DMS53 treated with DMSO at 0.1 percent for 48 hours (cell line): ENCODE measurements around the gene ENAH.
A peak's percentile ranks its signal among the peaks of the same experiment; 100 is the strongest.

Experiments
- DNase-seq: peaks from one replicate; lab custom pipeline; 2025; ENCODE audit not compliant: unreplicated experiment; lab: John Stamatoyannopoulos, UW

Gene ENAH

DNA sequence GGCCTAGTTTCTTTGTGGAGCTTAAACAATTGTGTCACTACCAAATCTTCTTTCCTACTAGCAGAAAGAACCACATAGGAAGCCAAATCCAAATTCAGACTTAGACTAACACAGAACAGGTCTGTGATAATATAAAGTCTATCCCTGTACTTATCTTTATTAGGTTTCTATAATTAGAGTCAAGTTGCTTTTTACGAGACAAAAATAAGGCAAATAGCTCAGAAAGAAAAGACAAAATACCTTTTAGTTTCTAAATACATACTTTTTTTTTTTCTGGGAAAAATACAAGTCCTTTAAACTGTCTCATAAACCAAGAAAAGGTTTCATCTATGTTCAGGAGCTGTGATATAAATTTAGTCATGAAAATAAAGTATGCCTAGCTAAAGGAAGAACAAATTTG, 146.2 kb downstream of the ENAH start:
- DNase-seq, result no peak

DNA sequence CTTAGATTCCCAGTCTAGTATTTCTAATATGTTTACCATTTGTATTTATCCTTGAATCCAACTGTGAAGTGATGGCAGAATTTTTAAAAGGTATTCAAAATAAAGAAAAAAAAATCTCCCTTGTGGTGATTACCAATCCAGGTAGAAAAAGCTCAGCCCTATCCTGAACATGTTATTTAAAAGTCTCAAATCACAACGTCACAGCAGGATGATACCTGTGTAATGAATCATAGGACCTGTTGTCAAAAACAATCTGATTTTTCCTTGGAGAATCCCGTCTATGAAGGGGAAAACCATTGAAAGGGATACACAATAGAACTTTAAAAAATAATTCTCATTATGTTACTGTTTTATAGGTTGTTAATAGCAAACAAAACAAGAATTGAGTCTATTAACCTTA, 148.1 kb downstream of the ENAH start:
- DNase-seq, result no peak

DNA sequence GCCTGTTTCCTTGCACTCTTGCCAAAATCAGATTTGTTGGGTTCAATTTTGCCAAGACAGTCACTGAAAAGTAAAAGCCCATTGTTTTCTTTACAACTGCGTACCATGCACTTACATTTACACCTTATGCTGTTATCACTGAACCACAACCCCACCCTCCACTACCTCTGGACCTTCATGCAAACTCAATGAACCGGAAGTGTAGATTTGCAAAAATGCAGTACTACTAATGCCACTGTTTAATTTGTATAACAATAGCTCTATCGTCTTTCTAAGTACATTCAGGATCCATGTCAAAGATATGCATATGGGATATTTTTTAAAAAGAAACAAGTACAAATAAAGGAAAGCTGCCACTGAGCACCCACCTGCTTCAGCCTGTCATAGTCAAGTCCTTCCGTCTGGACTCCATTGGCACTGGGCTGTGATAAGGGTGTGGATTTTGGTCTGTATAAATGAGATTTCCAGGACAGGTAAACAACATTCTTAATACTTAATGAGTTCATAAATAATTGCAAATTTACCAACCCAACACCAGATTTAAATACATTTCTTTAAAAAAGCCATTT, 152.2 kb downstream of the ENAH start:
- DNase-seq, result no peak

DNA sequence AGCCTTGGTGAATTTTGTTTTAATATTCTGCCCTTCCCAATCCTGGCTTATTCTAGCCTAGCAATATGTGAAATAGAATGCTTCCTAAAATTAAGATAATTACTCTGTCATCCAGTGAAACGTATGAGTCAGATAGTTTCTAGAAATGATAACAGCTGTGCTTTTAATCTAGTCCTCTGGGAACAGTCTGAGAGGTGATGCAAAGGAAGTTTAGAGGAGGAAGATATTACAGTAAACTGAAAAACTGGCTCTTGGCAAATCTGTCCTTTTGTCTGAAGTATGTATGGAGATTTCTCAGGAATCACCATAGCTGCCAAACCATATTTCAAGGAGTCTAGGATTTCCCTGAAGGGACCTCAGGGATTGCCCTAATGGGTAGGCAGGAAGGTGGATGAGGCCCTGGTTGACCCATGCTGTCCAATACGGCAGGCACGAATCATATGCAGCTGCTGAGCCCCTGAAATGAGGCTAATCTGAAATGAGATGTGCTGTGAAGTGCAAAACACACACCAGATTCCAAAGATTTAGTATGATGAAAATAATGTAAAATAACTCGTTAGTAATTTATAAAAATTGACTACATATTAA, 154.3 kb downstream of the ENAH start:
- DNase-seq, result no peak

DNA sequence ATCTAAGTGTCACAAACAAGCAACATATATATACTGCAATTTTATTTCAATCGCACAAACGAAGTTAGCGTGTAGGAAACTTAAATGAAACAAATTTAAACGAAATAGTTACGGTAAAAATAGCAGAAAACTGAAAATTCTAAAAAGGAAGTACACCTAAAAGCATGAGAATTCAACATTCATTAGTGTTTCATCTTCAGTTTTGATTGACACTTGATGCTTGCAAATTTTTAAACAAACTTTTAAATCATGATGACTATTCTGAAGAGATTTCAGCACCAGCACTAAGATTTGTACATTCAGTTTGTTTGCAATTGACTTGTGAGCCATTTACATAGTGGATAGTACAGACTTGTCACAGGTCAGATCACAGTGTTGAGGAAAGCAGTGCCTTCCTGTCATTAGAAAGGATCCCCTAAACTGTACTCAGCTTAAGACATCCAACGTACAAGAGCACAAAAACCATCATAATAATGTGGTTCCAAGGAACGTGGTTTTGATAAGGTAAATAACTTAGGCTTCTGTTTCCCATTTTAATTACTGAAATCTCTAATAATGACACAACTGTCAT, 158.0 kb downstream of the ENAH start:
- DNase-seq, result no peak

DNA sequence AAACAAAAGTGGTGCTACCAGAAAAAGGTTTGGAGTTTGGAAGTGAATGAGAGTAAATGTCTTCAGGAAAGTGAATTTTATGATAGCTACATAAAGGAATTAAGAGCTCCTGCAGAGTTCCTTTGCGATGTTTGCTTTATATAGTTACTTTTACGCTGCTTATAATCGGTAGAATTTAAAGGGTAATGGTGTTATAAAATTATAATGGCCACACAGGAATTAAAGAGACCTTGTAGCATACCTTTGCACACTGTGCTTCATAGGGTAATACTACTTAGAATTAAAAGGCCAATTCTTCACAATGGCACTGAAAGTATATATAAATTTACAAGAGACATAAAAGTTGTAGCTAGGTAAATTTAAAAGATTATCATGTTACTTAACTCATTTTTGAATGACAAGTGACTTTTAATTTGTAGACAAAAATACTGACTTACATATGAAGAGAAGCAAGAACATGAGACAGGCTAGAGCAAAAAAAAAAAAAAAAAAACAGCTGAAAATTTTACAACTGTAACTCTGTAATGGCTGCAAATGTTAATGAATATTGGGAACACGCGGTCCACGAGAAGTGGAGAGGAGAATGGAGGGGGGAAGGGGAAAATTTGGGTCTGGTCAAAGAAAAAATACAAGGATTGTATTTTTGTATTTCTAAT, 159.2 kb downstream of the ENAH start:
- no peak for DNase-seq

DNA sequence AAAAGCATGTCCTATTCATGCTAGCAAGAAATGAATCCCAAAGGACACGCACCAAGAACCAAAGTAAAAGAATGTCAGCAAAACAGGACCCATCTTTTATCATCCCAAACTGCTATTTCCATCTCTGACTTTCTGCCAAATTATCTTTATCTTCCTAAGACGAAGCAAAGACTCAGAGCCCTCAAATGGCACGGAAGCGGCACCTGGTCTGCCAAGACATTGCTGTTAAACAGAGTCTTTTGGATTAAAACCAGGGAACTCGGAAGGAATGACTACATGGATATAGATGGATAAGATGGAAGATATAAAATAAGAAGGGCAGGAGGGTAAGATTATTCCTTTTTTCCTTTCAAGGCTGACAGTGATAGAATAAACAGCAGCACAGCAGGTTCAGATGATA, 164.2 kb downstream of the ENAH start:
- DNase-seq, result no peak

DNA sequence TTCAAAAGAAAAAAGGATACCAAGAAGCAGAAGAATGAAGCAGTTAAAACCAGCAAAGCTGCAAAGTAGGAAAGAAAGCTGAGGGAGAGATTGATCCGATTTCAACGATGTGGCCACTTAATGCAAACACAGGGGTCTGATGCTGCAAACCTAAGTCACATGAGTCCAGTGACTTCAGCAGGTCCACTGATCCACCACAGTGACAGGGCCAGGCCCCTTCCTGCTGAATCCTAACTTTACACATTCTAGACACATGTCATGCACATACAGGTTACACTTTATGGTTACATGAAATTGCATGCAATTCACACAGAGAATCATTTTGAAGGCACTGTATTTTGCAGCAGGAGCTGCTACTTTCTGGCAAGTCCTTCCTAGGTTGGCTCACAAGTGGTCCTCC, 166.1 kb downstream of the ENAH start:
- no peak for DNase-seq

DNA sequence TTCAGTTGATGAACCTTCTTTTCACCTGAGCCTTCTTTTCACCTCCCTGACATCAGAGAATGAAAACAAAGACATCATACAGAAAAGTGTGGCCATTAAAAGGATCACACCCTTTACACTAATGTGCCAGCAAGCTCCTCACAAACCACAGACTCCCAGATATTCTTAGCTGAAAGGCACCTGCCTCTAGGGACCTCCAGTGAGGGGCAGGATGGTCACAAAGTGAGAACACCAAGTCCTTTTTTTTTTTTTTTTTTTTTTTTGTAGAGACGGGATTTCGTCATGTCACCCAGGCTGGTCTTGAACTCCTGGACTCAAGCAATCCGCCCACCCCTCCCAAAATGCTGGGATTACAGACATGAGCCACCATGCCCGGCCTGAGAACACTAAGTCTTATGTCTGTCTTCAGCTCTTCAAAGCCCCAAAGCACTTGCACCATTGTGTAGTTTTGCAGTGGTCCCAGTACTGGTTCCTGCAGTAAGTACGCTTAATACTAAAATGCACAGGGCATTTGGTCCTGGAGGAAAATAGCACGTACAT, 166.9 kb downstream of the ENAH start:
- DNase-seq, result no peak

DNA sequence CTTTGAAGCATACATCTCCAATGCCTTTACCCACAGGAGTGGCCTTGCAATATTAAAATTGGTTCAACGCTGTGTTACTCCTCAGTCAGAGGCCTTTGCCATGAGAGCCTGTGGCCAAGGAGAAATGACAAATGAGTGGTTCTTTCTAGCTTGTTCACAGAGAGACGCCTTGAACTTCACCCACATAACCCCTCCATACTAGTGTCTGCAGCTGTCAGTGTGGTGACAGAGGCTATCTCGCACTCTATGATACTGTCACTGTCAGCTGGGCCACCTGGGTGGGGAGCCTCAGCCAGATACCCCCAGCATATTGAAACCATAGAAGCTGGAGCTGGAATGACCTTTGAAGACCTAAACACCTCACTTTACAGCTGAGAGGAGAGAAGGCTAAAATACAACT, 167.7 kb downstream of the ENAH start:
- DNase-seq, result no peak

DNA sequence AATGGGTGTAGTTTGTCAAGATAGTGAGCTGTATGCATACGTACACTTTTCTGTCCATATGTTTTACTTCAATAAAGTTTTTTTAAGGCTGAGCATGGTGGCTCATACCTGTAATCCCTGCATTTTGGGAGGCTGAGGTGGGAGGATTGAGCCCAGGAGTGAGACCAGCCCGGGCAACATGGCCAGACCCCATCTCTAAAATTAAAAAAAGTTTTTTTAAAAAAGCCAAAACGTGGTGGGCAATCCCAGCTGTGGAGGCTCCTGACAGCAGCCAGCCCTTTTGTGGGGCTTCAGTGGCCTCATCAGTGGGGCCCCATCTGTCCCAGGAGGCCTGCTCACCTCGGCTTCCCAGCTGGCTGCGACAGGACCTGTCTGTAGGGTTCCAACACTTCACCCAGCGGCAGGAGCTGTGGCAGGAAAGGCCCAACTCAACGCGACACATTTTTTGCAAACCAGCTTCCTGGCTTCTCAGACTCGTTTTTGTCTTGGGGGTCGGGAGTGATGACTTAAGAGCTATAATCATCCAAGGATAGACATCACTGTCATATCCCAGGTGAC, 168.2 kb downstream of the ENAH start:
- DNase-seq, result no peak

DNA sequence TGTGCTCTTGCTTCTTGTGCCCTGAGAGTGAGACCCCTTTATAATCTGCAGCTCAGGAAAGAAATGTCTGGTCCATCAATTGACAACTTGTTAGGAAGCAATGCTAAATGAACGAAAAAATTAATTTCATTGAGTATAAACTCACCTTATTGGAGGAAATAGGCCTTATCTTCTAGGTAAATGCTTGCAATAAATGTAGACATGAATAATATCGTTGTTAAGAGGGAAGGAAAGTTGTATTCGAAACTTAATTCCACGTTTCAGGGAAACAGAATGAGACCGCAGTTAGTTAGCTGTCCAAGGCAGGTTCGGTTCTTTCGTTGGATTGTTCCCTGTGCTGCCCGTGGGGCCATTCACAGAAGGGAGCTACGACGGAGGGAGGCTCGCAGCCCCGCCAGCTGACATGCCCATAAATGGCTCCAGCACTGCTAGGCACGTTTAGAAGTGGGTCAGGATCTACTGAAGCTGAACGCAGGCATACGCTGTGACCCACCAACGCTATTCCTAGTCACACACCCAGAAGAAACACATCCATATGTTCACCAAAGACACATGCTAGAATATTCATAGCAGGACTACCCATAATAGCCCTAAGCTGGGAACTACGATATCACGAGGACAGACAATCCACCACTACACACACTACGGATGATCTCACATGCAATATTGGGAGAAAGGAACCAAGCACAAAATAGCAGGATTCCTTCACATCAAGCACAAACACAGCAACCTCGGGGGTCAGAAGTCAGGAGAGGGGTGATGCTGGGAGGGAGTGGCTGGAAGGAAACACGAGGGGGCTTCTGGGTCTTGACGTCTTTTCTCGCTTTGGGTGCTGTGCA, 168.9 kb downstream of the ENAH start:
- no peak for DNase-seq

DNA sequence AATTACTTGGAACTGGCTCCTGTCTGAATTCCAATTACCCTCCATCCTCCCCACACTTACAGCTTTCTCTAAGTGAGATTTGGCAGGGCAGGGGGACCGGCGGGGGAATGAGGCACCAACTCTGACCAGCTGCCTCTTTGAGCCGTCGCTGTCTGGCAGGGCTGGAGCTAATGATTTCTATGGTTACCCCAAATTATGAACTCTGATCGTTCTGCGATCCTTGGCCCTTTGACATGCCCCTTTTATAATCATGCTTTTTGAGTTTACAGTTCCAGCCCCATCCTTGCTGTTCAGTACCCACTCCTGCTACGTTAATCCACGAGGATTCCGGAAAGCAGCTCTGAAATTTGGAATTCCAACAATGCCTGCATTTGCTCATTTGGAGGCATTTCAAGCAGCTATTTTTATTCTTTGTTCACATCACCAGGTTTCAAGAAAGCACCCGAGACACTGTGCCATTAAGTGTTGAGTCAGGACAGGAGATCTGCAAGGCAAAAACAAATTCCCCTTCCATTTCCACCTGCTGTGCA, 170.4 kb downstream of the ENAH start:
- no peak for DNase-seq

DNA sequence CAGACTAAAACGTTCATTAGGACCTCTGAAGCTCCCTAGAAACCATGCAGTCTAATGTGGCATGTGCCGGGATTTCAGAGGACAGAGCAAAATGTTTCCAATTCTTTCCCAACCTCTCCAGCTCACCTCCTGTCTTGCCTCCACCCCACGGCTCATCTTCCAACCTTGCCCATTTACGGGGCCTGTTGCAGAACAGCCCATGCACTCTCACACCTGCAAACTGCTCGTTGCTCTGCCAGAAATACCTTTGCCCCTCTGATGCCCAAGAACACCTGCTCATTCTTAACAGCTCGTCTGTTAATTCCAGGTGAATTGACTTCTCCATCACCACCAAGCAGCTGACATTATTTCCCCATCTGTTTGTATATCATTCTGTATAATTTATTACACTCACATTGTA, 171.2 kb downstream of the ENAH start:
- DNase-seq, result peak; percentile 44

DNA sequence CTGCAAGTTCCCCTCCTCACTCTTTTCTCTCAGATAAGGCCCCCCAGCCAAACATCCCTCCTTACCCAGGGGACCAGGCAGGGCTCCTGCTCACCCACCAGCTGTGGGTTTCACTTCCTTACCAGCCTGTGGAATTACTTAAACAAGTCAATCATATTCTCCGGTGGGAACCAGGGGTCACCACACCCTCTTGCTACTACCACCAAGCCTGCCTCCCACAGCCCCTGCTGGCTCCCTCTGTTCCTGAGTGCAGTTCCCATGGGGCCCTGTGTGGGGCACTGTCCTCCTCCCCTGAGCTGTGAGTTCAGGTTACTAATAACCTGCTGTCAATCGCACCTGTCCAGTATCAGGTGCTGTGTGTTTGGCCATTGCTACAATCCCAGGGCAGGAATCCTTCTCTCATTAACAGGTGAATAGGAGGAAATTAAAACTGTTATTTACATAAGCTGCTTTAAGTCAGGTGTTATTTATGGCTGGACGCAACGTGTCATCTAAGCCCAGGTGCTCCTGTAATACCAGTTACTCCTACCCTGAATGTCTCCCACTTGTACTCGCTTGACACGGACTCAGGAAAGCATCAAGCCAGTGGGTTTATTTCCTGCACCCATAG, 172.0 kb downstream of the ENAH start:
- DNase-seq, result peak; percentile 88

DNA sequence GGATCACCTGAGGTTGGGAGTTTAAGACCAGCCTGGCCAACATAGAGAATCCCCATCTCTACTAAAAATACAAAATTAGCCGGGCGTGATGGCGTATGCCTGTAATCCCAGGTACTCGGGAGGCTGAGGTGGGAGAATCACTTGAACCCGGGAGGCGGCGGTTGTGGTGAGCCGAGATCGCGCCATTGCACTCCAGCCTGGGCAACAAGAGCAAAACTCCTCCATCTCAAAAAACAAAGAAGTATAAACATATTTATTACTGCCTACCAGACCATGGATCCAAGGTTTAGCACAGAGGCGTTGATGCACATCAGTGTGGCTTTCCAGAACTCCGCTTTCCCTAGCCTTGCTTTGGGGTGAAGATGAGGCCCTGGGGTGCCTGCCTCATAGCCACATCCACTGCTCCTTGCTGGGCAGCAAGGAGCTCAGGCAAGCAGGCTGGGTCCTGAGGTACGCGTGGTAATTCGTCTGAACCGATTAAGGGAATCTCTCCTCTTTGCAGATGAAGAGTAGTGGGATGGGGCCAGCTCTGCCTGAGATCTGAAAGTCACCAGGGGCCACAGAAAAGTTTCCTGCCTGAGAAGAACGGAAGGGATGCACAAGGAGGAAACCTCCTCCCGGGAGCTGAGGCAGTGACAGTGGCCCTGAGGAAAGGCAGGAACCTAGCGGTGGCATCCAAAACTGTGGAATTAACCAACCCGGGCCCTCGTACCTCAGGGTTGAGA, 172.8 kb downstream of the ENAH start:
- DNase-seq, result no peak

DNA sequence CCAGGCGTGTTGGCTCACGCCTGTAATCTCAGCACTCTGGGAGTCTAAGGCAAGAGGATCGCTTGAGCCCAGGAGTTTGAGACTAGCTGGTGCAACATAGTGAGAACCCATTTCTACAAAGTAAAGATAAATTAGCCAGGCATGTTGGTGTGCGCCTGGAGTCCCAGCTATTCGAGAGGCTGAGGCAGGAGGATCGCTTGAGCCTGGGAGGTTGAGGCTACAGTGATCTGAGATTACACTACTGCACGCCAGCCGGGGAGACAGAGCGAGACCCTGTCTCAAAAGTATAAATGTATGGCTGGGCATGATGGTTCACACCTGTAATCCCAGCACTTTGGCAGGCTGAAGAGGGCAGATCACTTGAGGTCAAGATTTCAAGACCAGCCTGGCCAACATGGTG, 173.6 kb downstream of the ENAH start:
- no peak for DNase-seq

DNA sequence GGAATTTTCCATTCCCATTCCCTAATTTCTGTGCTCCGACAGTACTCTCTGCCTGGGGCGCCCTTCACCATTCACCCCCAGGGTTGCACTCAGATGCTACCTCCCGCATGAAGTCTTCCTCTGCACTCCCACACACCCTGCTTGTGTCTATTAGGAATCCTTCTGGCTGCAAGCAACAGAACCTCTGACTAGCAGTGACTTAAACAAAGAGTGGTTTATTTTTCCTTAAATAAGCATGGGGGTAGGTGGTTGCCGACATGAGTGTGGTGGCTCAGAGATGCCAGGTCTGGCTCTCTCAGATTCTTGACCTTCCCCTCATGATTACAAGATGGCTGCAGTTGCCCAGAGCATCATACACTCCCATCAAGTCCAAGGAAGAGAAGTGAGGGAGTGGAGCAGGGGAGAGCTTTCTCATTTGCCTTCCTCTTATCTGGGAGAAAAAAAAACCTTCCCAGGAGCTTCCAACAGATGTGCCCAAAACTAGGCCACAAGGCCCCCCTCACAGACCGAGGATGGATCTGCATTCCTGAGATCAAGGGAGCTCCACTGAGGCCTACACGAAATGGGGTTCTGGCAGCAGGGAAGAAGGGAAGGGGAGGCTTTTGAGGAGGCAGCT, 175.5 kb downstream of the ENAH start:
- no peak for DNase-seq

DNA sequence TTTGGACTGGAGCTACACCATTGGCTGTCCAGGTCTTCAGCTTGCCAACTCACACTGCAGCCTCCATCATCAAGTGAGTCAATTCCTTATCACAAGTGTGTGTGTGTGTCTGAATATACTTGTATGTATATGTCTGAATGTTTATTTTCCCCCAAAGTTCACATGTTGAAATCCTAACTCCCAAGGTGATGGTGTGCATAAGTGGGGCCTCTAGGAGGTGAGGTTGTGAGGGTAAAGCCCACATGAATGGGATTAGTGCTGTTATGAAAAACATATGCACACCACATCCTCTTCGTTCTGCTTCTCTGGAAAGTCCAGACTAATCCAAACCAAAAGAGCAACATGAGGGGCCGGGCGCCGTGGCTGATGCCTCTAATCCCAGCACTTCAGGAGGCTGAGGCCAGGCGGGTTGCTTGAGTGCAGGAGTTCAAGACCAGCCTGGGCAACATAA, 176.4 kb downstream of the ENAH start:
- no peak for DNase-seq
